ENCODE data around the gene DUT.

GRCh38 chr15:48297668-48298067, 33.6 kb upstream of the DUT start:
- TF ChIP-seq RFX5 (IDR thresholded peaks at IDR 0.05; ENCODE audit: low read depth, low read length) (no peak), GTF2A2 (tag; IDR thresholded peaks at IDR 0.05) (no peak), CTCF (IDR thresholded peaks at IDR 0.05 in 2 of 3, conservative IDR thresholded peaks at IDR 0.05 in 1 of 3; ENCODE audit: insufficient read depth in 2 of 3, low read depth in 1 of 3, low read length in 3 of 3) (no peak), PHF8 (IDR thresholded peaks at IDR 0.05; ENCODE audit: borderline replicate concordance, low read length) (no peak), POLR2A (conservative IDR thresholded peaks at IDR 0.05) (no peak)

Data from K562 (cell line).